Measurements from ENCODE around the gene CACNA1B. TPM values are rescaled to one million over a fixed set of nuclear protein-coding genes. Genes with fewer than 3 reads are reported as not detected.
"Not testable (repeated sequence)": the region's sequence is repeated elsewhere in the genome, so short reads cannot be mapped to it uniquely, and the experiment has no call there.

The CACNA1B gene
- total and polyA plus RNA-seq, 3 donors from 2014 or later: 7.6 to 15.7 (median 11.0) TPM

DNA sequence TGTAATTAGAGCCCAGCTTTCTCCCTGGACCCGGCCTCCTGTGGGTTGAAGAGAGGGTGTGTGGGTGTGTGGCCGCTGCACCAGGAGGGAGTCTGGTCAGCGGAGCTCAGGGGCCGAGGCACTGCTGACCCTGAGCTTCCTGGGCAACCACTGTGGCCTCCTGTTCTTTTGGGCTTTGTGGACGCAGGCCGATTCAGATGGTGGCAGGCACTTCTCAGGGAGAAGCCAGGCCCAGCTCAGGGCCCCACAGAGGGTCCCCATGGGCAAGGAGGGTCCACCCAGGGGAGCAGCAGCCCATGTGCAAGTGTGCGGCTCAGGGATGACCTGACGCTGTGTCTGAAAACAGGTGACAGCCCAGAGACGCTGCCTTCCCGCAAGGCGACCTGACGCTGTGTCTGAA lies 11.0 kb downstream of the CACNA1B start:
- H3K4me1 ChIP-seq; intact Hi-C loops (cut with DNase I; ENCODE audit: low total_unique reads); H3K27me3 ChIP-seq; H3K4me3 ChIP-seq; DNase-seq; H3K27ac ChIP-seq; H3K9me3 ChIP-seq; H3K36me3 ChIP-seq (ENCODE audit: low read depth, missing control alignments): not testable (repeated sequence)
- WGBS, 2 donors: 73 to 83% methylated on average over 3 to 6 of the region's 12 CpGs

DNA sequence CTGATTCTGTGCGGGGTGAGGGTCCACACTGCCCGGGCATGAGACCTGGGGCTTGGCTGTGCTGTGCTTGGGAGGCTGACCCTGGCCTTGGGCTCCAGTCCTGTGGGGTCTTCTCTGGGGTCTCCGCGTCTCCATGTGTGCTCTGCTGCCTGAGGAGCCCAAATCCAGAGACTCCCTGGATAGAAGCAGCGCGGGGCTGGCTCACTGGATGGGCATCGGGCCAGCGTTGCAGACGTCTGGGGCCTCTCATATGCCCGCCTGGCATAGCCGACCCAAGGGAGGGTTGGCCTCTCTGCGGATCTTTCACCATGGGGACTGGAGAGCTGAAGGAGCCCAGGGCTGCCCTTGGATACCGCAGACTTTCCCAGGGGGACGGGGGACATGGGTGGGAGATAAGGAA lies 12.4 kb downstream of the CACNA1B start:
- H3K36me3 ChIP-seq (ENCODE audit: low read depth, missing control alignments); H3K27me3 ChIP-seq; DNase-seq; intact Hi-C loops (cut with DNase I; ENCODE audit: low total_unique reads); H3K4me3 ChIP-seq; H3K27ac ChIP-seq; H3K9me3 ChIP-seq; H3K4me1 ChIP-seq: not testable (repeated sequence)
- no CpG with 5 or more reads among the region's 14 CpGs for WGBS, 2 donors

- H3K27me3 ChIP-seq; DNase-seq; intact Hi-C loops (cut with DNase I; ENCODE audit: low total_unique reads); H3K9me3 ChIP-seq; H3K27ac ChIP-seq; H3K4me3 ChIP-seq; H3K4me1 ChIP-seq; H3K36me3 ChIP-seq (ENCODE audit: low read depth, missing control alignments): not testable (repeated sequence)
- 71 to 83% methylated on average over 7 to 22 of the region's 24 CpGs for WGBS, 2 donors
Observed at GRCh38 chr9:137890768-137891587, 13.4 kb downstream of the CACNA1B start.

- Histone ChIP-seq H3K27ac (no peak overlapping the region), H3K27me3 (no peaks in the 10 kb centered on the region), H3K9me3 (no peaks in the 10 kb centered on the region), H3K4me3 (no peak overlapping the region), H3K36me3 (ENCODE audit: low read depth, missing control alignments) (no peaks in the 10 kb centered on the region), H3K4me1 (no peaks in the 10 kb centered on the region)
- no peak for DNase-seq
- 71 to 77% methylated on average over 17 to 20 of the region's 20 CpGs for WGBS, 2 donors
- intact Hi-C loops (cut with DNase I; ENCODE audit: low total_unique reads): no loop called here
- TF ChIP-seq POLR2A (IDR thresholded peaks at IDR 0.05): no peak
- TF ChIP-seq CTCF (IDR thresholded peaks at IDR 0.05): no peak
Observed at GRCh38 chr9:137891588-137892423, 14.2 kb downstream of the CACNA1B start.

- TF ChIP-seq POLR2A (IDR thresholded peaks at IDR 0.05) (no peak), CTCF (IDR thresholded peaks at IDR 0.05) (no peak)
- no peak overlapping the region for H3K4me3 ChIP-seq
- DNase-seq: no peak
- H3K36me3 ChIP-seq (ENCODE audit: low read depth, missing control alignments): no peaks in the 10 kb centered on the region
- 81 to 85% methylated on average over 12 to 22 of the region's 22 CpGs for WGBS, 2 donors
- H3K27ac ChIP-seq: no peak overlapping the region
- intact Hi-C loops (cut with DNase I; ENCODE audit: low total_unique reads): no loop called here
- H3K9me3 ChIP-seq: no peaks in the 10 kb centered on the region
- no peaks in the 10 kb centered on the region for H3K27me3 ChIP-seq
- H3K4me1 ChIP-seq: no peaks in the 10 kb centered on the region
Observed at GRCh38 chr9:137892424-137893191, 15.0 kb downstream of the CACNA1B start.

GRCh38 chr9:137893670-137894069 lies 16.1 kb downstream of the CACNA1B start:
- DNase-seq: no peak
- Histone ChIP-seq H3K27me3 (no peaks in the 10 kb centered on the region), H3K4me3 (no peak overlapping the region), H3K36me3 (ENCODE audit: low read depth, missing control alignments) (no peaks in the 10 kb centered on the region), H3K27ac (no peak overlapping the region), H3K9me3 (no peaks in the 10 kb centered on the region), H3K4me1 (no peaks in the 10 kb centered on the region)
- TF ChIP-seq CTCF (IDR thresholded peaks at IDR 0.05): no peak
- TF ChIP-seq POLR2A (IDR thresholded peaks at IDR 0.05): no peak
- WGBS, 2 donors: 71 to 87% methylated on average over 5 of the region's 5 CpGs
- intact Hi-C loops (cut with DNase I; ENCODE audit: low total_unique reads): no loop called here

All from testis (tissue), 3 donors.